Thyroid gland (tissue), 4 donors: ENCODE data around the gene DPH7.

Experiments
- CTCF ChIP-seq, 6 experiments: fragments of 200-600 bp in 3 of 6; fragments of 450-650 bp in 3 of 6; sonication (generic) in 3 of 6; IDR thresholded peaks; one replicate each; pipeline ENCODE4 v1.5.1; 2016 to 2019; ENCODE audit warnings: antibody characterized with exemption in 6 of 6, mild to moderate bottlenecking in 2 of 6, inconsistent platforms in 1 of 6, moderate library complexity in 1 of 6
- POLR2A ChIP-seq, 2 donors: fragments of 450-650 bp; IDR thresholded peaks; one replicate each; pipeline ENCODE4 v1.6.1; 2017; ENCODE audit warnings: antibody characterized with exemption in 2 of 2, mild to moderate bottlenecking in 2 of 2, moderate library complexity in 1 of 2

GRCh38 chr9:137547687-137548543 is 30.8 kb downstream of the DPH7 start:
- TF ChIP-seq CTCF (IDR thresholded peaks at IDR 0.05) (no peak), POLR2A (IDR thresholded peaks at IDR 0.05) (no peak)
